Inflammatory macrophage treated with lipopolysaccharide for 4 hours (primary cell): ENCODE measurements around the gene FER1L5.

Experiments
- DNase-seq: peaks from one replicate; pipeline ENCODE4 v3.0.0-alpha.2; 2020

The FER1L5 gene

DNA sequence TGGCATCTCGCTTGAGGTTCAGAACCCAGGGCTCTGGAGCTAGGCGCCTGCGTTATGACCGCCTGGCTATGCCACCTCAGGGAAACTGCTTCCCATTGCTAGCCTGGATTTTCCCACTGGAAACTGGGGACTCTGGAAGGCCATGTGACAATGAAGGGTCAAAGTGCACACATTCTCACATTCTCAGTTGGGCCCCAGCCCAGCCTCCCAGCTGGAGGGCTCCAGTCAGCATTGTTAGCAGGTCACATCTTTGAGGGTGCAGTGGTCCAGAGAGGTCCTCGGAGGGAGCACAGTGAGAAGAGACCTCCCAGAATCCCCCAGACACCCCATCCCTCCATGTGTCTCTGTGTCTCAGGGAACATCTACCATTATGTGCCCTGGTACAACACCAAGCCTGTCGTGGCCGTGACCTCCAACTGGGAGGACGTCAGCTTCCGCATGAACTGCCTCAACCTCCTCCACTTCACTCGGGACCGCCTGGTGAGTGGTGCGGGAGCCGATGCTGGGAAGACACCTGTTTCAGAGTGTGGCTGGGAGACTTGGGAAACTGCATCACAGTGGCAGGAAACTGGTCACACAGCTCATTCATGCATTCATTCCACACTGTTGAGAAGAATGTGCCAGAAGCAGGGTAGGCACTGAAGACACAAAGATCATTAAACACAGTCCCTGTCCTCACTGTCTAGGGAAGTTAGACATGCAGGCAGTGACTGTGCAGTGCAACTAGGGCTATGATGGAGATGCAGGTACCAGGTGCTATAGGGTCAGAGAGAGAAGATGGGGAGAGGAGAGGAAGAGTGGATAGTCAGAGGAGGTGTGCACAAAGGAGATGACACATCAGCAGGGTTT lies 41.6 kb downstream of the FER1L5 start:
- no peak for DNase-seq

GRCh38 chr2:96684883-96685576 lies 42.5 kb downstream of the FER1L5 start:
- no peak for DNase-seq

DNA sequence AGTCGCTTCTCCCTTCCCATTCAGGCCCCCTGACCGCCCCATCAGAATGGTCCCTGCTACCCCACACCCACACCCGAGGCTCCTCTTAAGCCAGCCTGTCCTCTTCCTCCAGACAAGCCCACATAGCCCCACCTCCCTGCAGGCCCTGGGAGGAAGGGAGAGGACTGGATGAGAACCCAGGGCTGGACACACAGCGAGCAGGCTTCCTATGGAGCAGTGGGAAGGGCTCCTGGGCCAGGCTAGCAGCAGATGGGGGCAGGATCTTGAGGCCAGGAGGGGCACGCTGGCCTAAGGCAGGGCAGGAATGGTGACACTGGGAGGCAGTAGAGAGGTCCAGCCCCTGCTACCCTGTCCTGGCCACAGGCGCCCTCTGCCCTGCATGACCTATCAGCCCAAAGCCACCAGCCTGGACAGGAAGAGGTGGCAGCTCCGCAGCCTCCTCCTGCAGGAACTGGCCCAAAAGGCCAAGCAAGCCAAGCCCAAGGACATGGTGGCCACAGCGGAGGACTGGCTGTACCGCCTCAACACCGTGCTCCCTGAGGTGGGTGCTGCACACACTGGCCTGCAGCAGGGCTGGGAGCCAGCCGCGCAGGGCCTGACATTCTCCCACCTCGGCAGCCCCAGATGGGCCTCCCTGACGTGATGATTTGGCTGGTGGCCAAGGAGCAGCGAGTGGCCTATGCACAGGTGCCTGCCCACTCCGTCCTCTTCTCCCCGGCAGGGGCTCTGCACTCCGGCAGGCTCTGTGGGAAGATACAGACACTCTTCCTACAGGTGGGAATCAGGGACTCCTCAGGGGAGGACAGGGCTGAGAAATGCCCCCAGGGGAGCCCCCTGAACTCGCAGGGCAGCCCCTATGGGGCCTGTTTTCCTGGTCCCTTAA lies 43.3 kb downstream of the FER1L5 start:
- no peak for DNase-seq

- DNase-seq = no peak
These were observed 44.7 kb downstream of the FER1L5 start for GRCh38 chr2:96687266-96687665.

GRCh38 chr2:96687711-96688640 lies 45.4 kb downstream of the FER1L5 start:
- no peak for DNase-seq

DNA sequence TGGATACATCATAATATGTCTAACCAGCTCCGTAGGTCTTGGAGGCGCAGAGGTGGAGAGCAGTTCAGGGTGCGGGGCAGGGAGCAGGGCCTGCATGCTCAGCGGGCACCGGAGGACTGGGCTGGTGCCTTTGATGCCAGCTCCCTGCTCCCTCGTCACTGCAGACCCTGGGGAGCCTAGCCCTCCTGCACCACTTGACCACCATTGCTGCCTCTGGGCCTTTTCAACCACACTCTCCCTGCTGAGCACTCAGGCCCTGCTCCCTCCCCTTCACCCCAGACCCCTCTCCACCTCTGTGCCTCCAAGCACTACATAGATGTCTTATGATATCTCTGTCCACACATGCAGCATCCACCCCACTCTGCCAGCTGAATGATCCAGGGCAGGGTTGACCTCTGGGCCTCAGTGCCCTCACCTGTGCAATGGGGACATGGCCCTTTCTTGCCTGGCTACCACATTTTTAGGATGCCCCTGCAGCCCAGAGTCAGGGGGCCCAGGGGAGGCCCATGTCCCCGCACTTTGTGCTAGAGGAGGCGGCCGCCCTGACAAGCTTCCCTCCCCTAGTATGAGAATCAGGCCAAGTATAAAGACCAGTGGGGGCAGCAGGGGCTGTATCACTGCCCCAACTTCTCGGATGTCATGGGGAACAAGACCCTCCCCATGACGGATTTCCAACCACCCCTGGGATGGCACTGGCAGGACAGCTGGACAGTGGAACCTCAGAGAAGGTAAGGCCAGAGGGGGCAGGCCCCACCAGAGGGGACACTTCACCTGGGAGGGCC lies 46.3 kb downstream of the FER1L5 start:
- no peak for DNase-seq

DNA sequence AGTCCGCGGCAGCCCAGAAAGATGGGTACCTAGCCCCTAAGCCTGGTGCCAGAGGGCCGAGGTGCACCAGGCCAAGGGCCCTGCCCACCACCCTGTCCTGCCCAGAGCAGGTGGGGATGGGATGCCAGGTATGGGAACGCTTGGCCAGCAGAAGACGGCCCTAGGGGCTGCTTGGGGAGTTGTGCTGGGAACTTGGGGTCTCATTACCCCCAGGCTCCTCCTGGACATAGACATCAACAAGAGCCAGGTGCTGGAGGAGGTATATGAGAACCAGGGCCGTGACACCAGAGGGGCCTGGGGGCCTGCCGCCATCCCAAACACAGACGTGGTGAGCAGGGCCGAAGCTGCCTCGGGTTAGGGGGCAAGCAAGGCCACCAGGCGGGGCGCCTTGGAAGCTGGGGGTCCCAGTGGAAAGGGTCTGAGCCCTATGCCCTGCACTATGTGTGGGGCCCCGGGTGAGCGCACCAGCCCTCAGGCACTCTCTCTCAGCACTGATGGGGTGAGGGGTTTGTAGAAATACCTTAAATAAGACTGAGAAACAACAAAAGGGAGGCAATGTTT lies 46.9 kb downstream of the FER1L5 start:
- DNase-seq = no peak

- DNase-seq = no peak
These were observed 47.9 kb downstream of the FER1L5 start for GRCh38 chr2:96690306-96691021.

DNA sequence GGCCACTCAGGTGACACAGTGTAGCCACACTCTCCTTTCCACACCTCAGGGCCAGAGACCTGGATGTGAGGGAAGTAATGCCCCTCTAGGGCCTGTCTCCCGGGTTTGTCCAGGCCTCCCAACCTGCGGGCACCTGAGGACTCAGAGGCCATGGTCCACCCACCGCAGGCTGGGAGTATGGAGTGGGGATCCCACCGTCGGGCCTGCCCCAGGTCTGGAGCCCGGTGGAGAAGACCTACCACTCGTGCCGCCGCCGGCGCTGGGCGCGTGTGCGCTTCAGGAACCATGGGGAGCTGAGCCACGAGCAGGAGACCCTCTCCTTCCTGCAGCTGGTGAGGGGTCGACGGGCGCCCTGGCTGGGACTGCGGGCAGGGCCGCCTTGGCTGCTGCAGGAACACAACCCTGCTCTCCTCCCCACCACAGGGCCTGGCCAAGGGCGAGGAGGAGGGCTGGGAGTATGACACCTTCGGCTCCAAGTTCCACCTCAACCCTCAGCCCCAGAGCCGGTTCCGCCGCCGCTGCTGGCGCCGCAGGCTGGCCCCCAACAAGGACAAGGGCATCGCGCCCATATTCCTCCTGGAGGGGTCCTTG lies 48.6 kb downstream of the FER1L5 start:
- DNase-seq = no peak

DNA sequence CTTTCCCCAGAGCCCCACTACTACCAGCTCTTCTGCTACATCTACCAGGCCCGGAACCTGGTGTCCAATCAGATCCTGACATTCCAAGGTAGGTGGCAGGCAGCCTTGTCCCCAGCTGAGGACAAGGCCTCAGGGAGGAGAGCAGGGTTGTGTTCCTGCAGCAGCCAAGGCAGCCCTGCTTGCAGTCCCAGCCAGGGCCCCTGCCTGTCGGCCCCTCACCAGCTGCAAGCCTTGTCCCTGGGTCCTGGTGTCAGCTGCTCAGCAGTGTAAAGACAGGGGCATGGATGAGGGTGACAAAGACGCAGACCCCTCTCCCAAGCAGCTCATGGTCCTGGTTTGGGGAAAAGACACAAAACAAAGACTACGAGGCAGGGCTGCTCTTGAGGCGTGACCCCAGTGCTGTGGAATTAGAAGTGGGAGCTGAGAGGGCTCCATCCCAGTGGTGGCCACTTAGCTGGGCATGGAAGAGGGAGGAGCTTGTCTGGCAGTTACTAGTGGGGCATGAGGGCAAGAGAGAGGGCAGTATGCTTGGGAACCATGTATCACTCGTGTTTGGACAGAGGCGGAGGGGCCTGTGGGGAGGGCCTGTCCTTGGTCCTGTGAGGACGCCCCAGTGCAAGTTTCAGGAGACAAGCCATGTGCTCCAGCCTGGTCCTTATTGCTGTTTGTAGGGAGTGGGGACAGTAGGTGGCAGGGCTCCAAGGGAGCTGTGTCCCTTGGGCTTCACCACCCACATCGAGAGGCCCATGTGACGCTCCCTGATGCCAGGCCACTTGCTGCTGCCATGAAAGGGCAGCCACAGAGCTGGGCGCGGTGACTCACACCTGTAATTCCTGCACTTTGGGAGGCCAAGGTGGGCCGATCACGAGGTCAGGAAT lies 49.8 kb downstream of the FER1L5 start:
- no peak for DNase-seq

- no peak for DNase-seq
These were observed 51.0 kb downstream of the FER1L5 start for GRCh38 chr2:96693286-96694200.

DNA sequence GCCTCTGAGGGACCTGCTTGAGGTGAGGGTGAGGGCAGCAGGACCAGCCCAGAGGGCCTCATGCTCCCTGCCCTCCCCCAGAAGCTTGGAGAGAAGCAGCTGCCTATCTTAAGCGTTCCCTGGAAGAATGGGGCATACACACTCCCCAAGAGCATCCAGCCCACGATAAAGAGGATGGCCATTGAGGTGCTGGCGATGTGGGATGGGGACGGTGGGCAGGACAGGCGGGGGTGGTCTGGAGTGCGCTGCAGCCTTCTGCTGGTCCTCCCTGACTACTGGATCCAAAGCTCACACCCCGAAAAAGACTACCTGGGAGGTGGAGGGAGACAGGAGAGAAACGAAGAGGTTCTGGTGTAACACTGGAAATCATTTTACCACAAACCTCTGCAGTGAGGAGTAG lies 51.7 kb downstream of the FER1L5 start:
- no peak for DNase-seq

GRCh38 chr2:96694816-96695455 lies 52.4 kb downstream of the FER1L5 start:
- DNase-seq = no peak

DNA sequence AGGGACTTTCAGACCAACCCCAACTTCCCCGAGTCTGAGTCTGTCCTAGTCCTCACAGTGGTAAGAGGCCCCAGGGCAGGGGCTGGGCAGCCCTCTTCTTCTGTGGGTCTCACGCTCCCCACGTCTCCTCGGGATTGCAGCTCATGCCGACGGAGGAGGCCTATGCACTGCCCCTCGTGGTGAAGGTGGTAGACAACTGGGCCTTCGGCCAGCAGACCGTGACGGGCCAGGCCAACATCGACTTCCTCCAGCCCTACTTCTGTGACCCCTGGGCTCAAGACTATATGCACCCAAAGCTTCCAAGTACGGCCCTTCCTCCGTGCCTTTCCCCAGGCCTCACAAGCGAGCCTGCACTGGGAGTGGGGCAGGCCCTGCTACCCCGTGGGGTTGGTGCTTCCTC lies 53.0 kb downstream of the FER1L5 start:
- DNase-seq = no peak

GRCh38 chr2:96697476-96697875 lies 54.9 kb downstream of the FER1L5 start:
- DNase-seq = no peak

- no peak for DNase-seq
These were observed 55.8 kb downstream of the FER1L5 start for GRCh38 chr2:96698221-96698861.

DNA sequence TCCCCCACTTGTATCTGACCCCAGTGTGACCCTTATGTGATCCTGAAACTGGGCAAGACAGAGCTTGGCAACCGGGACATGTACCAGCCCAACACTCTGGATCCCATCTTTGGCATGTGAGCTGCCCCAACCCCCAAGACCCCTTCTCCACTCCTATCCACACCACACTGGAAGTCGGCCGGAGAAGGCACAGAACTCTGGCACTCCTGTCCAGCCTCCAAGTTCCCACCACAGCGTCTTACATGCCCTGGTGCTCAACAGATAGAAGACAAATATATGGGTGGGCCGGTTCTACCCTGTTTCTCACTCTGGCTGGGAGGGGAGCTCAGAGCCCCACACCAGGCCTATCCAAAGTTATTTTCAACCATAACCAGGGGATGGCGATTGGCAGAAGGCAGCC lies 56.5 kb downstream of the FER1L5 start:
- DNase-seq = no peak
